NCI-H2196 (cell line): ENCODE data around the gene TDRD10.

Experiments
- DNase-seq: peaks from one replicate; lab custom pipeline; 2025; ENCODE audit not compliant: unreplicated experiment; lab: John Stamatoyannopoulos, UW

Gene TDRD10

DNA sequence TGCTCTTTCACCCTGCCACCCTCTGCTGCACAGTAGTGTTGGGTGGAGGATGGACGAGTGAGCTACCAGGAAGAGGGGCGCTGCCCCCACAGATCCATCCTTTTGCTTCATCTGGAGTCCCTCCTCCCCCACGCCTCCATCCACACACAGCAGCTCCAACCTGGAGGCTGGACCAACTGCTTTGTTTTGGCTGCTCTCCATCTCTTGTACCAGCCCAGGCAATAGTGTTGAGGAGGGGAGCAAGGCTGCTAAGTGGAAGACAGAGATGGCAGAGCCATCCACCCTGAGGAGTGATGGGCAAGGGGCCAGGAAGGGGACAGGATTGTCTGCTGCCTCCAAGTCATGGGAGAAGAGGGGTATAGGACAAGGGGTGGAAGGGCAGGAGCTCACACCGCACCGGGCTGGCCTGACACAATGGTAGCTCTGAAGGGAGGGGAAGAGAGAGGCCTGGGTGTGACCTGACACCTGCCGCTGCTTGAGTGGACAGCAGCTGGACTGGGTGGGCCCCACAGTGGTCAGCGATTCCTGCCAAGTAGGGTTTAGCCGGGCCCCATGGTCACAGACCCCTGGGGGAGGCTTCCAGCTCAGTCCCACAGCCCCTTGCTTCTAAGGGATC is 74.0 kb downstream of the TDRD10 start:
- no peak for DNase-seq

DNA sequence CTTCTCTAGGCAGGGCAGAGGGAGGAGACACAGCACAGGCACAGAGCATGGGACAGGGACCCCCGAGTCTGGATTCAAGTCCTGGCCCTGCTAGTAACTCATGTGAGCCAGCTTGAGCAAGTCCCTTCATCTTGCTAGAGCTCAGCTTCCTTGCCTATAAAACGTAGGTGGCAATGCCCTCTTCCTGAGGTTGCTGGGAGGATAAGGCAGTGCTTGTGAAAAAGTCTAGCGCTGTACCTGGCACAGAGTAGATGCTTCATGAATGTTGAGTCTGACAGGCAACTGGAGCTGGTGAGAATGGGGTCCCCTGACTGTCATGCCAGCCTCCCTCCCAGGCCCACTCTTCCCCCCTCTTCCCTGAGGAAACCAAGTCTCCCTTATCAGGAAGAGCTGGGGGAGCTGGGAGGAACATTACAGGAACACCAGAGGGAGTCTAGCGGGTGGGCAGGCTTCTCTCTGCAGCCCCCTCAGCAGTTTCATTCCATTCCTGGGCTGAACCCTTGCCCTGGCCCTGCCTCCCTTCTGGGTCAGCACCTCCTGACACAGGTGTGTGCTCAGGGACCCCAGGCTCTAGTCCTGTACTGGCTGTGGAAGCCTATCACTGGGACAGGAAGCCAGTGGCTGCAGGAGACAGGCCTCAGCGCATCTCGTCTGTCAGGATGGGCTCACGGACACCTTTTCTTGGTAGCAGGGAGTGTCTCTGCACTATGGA is 75.5 kb downstream of the TDRD10 start:
- DNase-seq = no peak

DNA sequence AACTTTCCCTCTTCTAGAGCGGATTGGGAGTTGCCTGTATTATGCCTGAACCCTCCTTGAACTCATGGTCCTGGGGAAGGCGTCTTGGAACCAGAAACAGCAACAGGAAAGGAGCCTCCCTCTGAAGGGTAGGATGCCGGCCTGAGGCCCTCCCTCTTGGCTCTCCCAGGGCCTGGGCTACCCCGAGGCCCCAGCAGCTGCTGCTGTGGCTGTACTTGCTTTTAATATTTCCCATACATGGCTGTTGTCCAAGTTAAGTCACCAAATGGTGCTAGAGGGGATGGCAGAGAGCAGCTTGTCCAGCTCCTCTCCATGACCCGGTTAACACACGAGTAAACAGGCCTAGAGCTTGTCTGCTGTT is 76.0 kb downstream of the TDRD10 start:
- no peak for DNase-seq

DNA sequence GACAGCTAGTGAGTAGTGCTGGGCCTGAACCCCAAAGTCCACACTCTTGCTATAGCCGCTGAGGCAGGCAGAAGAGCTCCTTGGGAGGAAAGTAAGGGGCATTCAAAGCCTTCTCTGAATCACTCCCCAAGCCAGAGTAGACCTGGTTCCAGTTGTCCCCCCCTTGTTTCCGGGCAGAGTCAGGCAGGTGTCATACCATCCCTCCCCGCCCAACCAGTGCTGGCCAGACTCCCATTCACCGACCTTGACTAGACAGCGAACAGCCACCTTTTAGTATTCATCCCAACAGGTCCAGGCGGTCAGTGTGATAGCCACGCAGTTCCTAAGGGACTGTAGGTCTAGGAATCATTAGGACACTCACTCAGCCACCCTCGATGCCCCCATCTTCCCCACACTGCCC is 77.4 kb downstream of the TDRD10 start:
- DNase-seq = no peak

- no peak for DNase-seq
Measured at GRCh38 chr1:154581766-154582165, 79.7 kb downstream of the TDRD10 start.

- DNase-seq = no peak
Measured at GRCh38 chr1:154582885-154583284, 80.9 kb downstream of the TDRD10 start.

DNA sequence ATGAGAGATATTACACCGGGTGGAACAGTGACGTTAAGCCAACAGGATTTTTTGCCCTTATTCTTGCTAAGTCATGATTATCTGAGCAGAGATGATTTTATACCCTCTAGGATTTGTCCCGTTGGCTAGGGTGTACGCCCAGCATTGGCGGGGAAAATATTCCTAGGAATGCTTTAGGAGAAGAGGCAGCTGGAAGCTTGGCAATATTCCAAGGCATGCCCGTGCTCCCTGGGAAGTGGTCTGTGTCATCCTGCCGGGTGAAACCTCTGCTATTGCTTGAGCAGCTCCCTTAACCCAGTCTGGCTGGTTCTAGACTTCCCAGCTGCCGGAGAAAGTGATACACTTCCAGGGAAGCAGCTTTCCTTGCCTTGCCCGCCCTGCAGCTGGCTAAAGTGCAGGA is 81.8 kb downstream of the TDRD10 start:
- no peak for DNase-seq

- DNase-seq = no peak
Measured at GRCh38 chr1:154584267-154584994, 82.4 kb downstream of the TDRD10 start.

DNA sequence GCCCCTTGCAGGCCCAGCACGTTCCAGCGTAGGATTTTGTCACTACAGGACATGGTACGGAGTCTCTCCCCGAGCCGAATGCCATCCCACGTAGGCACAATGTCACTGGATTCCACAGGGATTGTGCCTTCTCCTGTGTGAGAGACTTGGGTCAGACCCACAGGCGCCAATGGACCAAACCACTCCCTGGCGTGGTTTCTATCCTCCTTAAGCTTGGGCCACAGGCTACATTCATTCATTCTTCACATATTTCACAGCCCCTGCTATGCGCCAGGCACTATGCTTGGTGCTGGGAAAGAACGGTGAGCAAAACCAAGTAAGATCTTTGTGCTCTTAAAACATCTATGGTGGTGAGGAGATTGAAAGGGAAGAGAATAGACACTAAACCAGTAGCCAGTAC is 84.2 kb downstream of the TDRD10 start:
- no peak for DNase-seq

DNA sequence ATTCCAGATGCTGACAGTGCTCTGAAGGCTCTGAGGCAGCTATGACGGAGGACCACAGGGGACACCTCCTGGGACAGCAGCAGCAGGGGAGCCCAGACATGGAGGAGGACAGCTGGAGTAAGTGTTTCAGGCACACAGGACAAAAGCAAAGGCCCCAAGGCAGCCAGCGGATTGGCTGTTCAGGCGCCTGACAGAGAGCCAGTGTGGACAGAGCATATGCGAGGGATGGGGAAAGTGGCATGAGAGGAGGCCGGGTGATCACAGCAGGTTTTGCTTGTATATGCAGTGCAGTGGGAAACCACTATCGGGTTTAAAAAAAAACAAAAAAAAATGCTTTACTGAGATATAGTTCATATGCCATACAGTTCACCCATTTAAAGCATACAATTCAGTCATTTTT is 84.6 kb downstream of the TDRD10 start:
- no peak for DNase-seq

- no peak for DNase-seq
Measured at GRCh38 chr1:154589780-154590179, 87.8 kb downstream of the TDRD10 start.

DNA sequence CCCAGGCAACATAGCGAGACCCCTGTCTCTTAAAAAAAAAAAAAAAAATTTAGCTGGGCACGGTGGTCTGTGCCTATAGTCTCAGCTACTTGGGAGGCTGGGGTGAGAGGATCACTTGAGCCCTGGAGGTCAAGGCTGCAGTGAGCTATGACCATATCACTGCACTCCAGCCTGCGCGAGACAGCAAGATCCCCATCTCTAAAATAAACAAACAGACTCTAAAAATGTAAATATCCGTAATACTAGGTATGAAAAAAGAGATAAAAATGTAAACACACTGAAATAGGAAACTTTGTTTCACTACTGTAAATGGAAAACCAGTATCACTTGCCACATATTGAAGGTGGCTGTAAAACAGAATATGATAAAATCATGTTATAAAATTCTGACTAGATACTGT is 88.7 kb downstream of the TDRD10 start:
- no peak for DNase-seq

- DNase-seq = no peak
Measured at GRCh38 chr1:154591206-154591605, 89.2 kb downstream of the TDRD10 start.

GRCh38 chr1:154593390-154593789 is 91.4 kb downstream of the TDRD10 start:
- no peak for DNase-seq

DNA sequence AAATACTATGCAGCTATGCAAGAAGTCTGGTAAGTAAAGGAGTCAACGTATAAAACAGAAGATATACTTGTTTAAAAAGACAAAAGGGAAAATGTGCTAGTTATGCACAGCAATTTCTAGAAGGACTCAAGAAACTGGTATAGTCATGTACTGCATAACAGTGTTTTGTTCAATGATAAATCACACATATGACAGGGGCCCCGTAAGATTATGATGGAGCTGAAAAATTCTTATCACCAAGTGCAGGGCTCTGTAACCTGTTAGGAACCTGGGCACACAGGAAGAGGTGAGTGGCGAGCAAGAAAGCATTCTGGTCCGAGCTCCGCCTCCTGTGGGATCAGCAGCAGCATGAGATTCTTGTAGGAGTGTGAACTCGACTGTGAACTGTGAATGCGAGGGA is 92.8 kb downstream of the TDRD10 start:
- DNase-seq = no peak

DNA sequence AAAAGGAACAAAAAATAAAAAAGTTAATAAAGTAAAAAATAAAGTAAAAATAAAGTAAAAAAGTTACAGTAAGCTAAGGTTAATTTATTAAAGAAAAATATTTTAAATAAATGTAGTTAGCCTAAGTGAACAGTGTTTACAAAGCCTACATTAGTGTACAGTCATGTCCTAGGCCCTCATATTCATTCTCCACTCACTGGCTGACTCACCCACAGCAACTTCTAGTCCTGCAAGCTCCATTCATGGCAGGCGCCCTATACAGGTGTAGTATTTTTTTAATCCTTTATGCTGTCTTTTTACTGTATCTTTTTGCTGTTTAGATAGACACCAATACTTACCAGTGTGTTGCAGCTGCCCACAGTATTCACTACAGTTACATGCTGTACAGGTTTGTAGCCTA is 93.6 kb downstream of the TDRD10 start:
- no peak for DNase-seq
